NCI-H2196 treated with DMSO at 0.1 percent for 48 hours (cell line): ENCODE results near the gene ACSS1.
A peak's percentile ranks its signal among the peaks of the same experiment; 100 is the strongest.

Experiments used
- DNase-seq: peaks from one replicate; lab custom pipeline; 2025; ENCODE audit not compliant: unreplicated experiment; lab: John Stamatoyannopoulos, UW

Gene ACSS1

DNA sequence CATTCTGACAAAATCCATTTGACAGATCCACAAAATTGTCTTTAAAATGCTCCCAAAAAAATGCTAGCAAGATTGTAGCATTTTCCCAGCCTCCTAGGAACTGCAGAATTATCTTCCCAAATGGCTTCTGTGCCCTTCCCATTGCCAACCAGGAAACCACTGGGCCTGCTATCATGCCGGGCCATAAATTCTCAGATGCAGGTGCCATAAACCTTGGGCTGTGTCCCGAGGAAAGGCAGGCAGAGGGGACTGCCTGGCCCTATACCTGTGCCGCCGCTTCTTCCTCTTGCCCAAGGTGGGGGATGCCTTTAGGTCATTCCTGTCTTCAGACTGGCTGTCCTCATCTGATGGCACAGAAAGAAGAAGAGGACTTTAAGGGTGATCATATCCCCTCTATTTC, 21.2 kb upstream of the ACSS1 start:
- DNase-seq: no peak

DNA sequence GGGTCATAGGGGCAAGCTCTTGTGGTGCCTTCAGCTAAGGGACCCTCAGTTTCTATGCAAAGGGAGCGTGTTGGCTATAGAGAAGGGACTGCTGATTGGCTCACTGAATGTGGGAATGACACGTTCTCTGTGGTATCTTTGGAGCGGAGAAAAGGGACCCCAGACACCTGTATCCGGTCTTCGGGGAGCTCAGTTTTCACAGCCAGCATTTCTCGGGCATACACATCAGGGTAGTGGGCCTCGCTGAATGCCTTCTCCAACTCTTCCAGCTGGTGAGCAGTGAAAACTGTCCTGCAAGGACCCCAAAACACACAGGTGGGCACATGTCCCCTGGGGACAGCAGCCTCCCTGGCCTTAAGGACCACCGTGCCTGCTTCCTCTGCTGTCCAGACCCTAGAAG, 20.7 kb upstream of the ACSS1 start:
- no peak for DNase-seq

DNA sequence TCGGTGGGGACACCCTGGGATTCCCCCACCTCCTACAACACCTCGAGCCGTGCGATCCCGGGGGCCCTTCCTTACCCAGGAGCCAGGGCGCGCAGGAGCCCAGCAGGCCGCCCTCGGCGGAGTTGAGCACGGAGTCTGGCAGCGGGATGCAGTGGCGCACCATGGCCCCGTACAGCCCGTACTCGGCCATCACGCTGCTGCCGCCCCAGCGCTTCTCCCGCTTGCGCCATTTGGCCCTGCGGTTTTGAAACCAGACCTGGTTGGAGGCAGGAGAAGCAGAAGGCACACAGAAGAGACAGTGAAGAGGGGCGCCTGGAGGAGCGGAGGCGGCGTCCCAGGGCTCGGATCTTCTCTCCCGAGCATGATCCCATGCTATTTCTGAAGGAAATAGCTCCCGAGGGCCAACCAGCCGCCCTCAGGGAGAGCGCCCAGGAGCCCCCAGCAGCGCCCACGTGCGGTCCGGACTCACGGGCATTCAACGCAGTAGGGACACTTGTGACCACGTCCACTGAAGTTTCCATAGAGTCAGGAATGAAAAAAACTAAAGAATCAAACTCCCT, 19.8 kb upstream of the ACSS1 start:
- DNase-seq: no peak

DNA sequence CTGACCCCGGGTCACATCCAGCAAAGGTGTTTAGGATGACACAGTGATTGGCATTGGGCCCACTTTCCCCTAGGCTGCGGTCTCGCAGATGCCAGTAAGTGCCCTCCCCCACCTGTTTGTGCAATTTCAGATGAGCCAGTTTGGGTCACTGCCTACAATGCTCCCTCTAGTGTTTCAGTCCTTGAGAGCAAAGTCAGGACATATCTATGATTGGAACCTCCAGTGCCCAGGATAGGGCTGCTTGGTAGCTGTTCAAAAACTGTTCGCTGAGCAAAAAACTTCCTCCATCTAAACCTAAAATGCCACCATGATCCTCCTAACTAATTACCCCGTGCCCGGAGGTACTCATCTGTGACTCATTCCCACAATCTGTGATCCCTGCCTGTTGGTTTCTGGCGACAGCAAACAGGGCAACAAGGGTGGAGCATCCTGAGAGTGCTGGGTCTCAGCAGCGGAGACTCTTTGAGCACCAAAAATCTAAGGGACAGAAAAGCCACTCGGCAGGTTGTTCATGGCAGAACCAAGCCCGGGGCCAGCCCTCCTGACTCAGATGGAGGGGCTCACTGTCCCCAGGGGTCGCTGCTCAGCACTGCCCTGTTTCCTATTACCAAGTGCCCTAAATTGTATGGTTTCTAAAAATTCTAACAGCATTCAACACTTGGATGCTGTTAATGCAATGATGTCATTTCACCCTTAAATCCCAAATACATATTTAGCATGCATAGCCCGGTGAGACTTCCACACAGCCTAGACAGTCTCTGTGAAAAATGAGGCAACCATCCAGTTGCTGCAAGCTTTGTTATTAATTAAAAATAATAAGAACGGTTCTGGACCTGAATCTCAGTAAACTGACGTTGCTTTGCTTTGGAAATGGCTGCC, 19.0 kb upstream of the ACSS1 start:
- peak; percentile 90 for DNase-seq

DNA sequence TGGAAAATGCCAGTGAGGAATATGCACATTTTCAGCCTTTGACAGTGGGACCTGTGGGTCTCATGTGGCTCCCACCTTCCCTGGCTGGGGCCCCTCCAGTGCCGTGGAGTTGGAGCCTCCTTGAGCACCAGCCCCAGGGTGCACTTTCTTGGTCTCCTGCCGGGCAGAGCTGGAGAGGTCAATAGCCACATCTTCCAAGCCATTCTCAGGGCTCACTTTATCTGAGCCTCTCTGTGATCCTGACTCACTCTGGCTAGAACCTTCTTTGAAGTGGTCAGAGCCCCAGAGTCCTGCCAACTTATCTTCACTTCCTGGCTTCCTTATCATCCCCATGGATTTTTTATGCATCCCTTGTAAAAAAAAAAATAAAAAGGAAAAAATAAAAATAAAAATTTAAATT, 18.3 kb upstream of the ACSS1 start:
- DNase-seq: no peak

DNA sequence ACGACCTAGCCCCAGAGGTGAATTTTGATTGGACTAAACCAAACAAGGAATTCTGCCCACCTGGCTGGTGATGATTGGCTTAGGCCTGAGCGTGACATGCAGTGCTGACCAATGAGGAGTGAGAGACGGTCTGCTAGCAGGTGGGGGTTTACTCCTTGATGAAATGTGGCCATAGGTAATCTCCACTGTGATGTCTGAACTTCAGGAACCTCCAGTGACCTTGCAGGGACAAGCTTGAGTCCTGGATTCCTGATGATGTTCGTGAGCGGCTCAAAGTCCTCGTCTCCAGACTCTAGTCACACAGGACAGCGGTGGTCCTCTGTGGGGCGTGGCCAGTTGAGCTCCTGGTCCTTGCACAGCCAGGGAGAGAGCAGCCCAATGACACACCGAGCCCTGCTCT, 15.6 kb upstream of the ACSS1 start:
- DNase-seq: no peak

DNA sequence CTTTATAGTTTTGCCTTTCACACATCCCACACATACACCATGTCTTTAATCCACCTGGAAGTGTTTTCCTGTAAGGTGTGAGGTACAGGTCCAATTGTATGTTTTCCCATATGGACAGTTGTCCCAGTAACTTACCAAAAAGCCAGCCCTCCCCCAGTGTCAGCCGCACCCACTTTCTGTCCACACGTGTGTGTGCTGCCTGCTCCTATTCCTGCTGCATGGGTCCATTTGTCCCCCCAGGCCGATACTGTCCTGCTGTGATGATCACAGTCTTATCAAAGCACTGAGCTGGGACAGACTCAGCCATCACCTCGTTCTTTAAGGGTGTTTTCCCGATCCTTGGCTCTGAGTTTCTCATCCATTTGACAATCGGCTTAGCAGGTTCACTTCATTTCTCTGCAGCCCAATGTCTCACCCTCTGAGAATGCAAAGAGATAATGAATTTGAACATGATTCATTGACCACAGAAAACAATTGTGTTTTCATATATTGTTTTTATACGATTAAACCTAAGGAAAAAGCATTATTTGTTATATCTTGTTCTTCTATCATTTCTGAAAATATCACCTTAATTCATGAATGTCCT, 14.4 kb upstream of the ACSS1 start:
- no peak for DNase-seq

DNA sequence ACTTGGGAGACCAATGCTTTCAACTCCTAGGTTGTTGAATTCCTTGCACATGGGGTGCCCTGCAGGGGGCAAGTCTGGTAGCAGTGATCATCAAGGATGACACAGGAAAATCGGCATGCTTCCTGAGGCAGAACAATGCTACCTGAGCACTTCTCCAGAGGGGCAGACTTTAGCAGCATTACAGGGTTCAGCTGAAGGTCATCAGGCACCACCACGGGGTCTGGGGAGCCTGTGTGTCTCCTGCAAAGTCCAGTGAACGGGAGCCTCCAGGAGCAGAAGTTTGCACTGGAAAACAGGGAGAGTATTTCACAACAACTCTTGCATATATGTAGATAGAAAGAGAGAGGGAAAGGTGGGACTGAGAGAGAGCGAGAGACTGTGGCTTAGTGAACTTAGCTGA, 13.8 kb upstream of the ACSS1 start:
- DNase-seq: no peak

DNA sequence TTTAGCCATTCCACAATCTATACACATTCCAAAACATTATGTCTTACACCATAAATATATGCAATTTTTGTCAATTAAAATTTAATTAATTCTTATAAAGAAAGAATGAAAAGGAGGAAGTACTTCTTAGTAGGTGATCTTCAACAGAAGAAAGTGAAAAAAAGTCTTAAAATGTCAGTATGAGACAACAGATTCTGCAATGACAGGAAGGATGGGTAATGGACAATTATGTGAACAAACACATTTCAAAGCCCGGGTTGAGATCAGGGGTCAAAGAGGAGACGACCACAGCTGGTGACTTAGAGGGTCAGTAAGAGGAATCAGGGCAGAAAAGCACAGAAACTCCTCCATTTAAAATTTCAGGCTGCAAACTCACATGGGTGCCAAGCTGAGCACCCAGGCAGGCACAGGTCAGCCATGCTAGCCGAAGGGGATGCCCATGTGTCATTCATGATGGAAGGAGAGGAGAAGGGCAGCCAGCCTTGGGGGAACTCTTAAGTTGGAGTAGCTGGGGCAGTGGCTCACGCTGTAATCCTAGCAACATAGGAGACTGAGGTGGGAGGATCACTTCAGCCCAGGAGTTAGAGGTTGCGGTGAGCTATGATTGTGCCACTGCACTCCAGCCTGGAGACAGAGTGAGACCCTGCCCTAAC, 13.0 kb upstream of the ACSS1 start:
- no peak for DNase-seq

DNA sequence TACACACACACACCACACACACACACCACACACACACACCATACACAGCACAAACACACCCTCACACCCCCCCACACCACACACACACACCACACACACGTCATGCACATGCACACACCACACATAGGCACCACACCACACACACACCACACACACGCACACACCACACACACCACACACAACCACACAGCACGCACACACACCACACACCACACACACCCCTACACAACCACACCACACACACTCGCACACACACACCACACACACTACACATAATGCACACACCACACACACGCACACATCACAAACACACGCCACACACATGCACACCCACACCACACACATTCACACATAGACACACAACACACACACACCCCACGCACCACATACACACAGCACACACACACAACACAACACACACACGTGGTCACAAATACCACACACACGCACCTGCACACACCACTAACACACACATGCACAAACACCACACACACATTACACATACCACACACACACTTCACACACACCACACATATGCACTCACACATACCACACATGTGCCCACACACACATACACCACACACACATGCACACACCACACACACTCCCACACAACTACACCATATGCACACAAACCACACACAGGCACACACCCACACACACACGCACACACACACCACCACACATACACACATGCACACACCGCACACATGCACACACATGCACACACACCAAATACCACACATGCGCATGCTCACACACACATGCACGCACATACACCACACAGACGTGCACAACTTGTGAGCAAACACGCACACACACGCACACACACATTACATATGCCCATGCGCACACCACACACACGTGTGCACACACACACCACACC, 9.4 kb upstream of the ACSS1 start:
- DNase-seq: no peak

DNA sequence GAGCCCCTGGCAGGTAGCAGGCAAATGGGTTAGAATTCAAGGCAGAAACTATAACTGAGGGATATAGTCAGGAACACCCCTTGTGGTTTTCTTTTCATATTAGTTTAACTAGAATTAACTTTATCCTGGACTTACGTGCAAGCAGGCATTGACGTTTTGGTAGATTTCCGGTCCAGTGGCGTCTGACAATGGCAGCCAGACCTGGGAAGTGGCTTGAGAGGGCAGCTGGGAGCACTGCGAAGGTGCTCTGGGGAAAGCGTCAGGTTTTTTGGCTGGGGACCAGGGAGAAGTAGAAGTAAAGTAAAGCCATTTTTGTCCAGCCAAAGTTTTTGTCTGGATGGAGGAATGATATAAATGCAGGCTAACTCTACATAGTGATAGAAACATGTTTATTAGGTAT, 8.4 kb upstream of the ACSS1 start:
- DNase-seq: peak; percentile 49

DNA sequence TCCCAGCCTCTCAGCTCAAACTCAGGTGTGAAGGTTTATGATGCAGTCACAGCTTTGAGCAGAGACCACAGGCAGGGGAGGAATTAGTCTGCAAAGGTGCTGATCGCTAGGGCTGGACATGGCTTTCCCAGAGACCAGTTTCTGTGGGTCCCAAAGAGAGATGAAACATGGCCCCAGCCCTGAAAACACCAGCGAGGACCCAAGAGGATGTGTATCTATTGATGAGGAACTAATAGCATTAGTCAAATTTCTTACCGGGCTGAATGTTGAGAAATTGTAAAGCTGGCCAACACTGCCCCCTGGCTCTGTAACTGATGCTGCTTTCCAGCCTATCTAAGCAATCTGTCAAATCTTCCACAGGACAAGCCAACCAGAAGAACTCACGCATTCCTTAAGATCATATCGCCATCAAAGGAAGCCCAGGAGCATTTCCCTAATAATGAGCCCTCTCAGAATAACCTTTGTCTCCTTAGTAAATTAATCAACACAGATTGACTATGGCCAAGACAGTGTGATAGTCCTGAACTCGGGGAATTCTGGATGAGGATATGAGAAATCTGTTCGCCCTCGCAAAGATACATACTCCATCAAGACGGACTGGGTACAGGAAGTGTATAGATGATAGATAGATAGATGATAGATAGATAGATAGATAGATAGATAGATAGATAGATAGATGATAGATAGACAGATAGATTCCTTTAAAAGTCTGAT, 7.8 kb upstream of the ACSS1 start:
- DNase-seq: peak; percentile 26

DNA sequence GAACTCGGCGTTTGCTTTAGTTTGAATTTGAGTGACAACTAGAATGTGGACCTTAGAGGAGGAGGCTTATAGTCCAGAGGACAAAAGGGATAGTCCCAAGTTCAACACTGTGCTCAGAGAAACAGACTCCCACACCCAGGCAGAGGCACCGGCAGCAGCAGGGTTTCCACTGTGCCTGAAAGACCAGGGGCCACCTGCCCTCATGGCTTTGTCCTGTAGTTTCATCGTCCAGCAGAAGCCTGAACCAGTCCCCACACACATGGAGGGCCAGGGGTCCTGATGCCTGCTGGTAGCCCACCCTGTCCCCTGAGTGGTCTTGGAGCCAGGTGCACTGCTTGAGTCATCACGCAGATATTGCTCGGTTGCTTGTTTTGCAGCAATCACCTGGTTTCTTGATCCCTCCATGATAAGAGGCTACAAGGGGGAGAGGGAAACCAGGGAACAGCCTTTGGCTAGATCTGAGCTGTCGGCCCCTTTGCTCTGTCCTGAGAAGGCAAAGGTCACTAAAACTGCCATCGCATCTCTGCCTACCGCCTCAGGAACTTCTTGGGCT, 7.2 kb upstream of the ACSS1 start:
- no peak for DNase-seq

DNA sequence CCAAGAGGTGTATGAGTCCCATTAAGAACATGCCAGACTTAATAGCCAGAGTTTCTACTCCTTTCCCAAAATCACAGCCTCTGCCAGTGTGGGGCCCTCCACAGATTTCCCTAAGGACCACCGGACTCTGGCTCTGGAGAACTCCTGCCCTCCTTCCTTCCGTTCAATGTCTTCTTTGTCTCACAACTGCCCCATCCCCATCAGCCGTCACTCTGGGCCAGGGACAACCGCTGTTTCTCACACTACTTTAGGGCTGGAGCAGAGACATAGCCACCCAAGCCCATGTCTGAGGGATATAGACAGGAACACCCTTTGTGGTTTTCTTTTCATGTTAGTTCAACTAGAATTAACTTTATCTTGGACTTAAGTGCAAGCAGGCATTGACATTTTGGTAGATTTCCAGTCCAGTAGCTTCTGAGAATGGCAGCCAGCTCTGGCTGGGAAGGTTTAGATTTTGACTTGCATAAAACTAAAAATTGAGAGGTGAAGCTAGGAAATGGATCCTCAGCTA, 6.7 kb upstream of the ACSS1 start:
- no peak for DNase-seq

DNA sequence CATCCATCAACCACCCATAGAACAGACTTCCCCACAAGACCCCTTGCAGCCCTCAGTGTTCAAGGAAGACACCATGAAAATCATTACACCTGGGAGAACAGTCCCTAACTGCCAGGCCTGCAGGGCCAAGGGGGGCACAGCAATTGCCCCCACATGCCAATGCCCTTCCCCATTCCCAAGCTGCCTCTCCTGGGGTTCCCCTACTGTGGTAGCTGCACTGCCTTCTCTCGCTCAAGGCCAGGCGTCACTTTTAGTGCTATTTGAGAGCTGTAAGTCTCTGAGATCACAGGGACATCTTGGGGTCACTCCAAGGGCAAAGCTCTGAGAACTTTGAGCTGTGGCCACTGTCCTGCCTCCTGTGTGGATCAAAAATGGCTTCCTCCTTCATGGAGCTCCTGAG, 6.0 kb upstream of the ACSS1 start:
- no peak for DNase-seq

DNA sequence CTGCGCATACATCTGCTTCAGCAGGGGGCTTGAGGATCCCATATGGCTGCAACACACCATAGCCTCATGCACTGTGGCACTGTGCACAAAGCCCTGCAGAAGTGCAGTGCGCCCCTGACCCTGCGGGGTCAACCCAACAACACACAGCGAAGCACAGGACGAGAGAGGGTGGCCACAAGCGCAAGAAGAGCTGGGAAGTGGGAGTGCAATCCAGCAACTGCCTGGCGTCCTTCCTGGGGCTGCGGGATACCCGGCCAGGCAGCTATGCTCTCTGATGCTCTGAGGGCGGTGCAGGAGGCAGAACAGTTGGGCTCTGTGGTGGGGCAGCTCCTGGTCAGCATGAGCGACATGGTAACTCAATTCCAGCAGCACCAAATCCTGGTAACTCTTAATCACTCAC, 5.6 kb upstream of the ACSS1 start:
- DNase-seq: no peak

DNA sequence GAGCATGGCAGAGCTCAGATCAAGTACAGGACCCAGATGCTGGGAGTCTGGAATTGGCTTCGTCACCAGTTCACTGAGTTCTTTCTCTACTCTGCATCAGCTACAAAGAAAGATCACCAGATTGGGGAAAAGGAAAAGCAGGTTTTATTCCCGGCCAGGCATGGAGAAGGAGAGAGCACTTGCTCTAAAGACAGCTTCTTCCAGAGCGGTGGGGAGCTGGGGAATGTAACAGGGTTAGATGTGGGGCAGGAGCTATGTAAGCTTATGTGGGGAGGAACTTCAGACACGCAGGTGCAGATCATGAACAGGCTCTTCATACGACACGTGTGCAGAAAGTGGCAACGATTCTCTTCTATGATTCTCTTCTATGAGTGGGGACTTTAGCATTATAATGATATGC, 4.9 kb upstream of the ACSS1 start:
- no peak for DNase-seq

DNA sequence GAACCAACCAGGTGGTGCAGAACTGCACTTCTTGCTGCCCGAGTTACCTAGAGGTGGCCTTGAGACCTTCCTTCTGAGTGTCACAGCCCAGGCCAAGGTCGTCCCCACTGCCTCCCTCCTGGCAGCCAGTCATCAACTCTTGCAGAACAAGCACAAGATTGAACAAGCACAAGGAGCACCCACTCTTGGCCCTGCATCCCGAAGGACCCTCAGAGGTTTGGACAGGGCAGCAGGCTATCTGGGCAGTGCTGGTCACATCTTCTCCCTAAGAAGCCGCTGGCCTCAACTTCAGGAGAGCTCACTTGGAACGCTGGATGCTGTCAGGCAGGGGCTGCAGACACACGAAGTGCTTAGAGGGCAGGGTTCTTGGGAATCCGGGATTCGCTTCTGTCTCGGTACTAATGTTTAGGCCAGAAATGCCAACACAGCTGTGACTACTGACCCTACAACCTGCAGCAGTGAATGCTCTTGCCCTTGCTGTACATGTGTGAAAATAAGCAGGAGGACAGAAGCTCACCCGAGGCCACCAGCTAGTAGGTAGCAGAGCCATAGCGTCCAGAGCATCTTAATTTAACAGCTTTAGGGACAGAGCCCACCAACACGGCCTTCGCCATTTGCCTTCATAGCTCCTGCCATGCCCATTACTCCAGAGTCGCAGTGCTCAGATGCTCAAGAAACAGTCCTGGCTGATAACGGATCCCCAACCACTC, 4.0 kb upstream of the ACSS1 start:
- no peak for DNase-seq

DNA sequence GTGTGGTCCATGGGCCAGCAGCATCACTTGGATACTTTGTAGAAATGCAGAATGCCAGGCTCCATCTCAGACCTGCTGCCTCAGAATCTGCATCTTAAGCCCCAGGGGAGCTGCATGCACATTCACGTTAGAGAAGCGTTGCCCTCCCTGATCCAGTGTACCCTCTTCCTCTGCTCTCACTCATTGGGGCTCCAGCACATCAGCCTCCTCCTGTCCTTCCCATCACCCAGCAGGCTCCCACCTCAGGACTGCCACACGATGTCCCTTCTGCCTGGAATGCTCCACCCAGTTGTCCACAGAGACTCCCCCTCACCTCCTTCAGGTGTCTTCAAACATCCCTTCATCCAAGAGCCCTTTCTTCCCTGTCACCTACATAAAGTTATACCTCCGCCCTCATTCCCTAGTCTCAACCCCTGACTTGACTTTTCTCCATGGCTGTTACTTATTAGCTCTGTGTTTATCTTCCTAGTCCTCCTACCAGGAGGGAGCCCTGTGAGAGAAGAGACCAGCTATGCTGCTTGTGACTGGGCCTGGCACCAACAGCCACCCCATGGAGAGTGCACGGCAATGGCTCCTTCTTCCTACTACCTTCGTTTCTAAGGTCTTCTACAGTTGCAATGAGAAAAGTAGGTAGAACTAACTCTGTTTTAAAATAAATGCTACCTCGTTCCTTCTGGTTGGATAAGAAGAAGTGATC, 3.3 kb upstream of the ACSS1 start:
- DNase-seq: no peak
